NOMO-1 (cell line): ENCODE data around the gene MYOM3.
A peak's percentile ranks its signal among the peaks of the same experiment; 100 is the strongest.
"Not testable (repeated sequence)": the region's sequence is repeated elsewhere in the genome, so short reads cannot be mapped to it uniquely, and the experiment has no call there.

ENCODE experiments used
- DNase-seq, 2 experiments: peaks; one replicate each; lab custom pipeline; 2025; ENCODE audit not compliant: unreplicated experiment in 2 of 2; lab: John Stamatoyannopoulos, UW

The MYOM3 gene

GRCh38 chr1:24077278-24077978, 34.5 kb downstream of the MYOM3 start:
- DNase-seq, result no peak

DNA sequence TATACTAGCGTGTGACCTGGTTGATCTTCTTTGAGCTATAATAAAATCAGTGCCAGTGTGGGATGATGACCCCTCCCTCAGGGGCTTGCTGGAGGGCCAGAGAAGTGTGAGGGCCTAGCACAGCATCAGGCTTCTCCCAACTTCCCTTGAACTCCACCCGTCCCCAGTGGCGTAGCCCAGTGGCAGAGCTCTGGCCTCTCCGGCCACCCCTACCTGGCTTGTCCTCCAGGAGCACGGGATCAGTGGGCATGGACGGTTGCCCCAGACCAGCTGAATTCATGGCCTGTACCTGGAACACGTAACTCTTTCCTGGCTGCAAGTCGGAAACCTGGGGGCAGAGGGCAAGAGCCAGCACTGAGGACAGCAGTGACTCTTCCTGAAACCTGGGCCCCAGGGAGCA, 36.0 kb downstream of the MYOM3 start:
- no peak for DNase-seq

- no peak for DNase-seq
These were observed 36.4 kb downstream of the MYOM3 start for GRCh38 chr1:24075590-24075854.

DNA sequence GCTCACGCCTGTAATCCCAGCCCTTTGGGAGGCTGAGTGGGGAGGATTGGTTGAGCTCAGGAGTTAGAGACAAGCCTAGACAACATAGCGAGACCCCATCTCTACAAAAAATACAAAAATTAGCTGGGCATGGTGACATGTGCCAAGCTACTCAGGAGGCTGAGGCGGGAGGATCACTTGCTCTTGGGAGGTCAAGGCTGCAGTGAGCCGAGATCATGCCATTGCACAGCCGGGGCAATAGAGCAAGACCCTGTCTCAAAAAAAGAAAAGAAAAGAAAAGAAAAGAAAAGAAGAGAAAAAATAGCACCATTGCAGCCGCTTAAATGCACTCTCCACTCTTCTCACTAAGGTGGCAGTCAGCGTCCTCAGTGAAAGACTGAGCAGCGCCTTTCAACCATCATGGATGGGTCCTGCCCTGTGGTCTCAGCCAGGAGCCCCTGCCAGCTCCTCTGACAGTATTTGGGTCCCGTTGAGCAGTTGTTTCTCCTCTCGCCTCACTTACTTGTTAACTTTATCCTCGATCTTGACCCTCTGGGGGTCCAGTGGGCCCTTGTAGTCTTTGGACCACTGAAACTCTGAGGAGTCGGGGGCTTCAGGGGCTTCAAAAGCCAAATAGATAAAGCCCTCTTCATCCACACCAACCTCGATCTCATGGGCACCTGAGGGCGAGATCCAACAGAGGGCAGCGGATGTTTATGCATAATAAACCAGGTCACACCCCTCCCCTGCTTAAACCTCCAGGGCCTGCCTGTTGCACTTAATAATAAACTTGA, 36.9 kb downstream of the MYOM3 start:
- DNase-seq, result no peak

- no peak for DNase-seq
These were observed 37.7 kb downstream of the MYOM3 start for GRCh38 chr1:24074196-24074595.

DNA sequence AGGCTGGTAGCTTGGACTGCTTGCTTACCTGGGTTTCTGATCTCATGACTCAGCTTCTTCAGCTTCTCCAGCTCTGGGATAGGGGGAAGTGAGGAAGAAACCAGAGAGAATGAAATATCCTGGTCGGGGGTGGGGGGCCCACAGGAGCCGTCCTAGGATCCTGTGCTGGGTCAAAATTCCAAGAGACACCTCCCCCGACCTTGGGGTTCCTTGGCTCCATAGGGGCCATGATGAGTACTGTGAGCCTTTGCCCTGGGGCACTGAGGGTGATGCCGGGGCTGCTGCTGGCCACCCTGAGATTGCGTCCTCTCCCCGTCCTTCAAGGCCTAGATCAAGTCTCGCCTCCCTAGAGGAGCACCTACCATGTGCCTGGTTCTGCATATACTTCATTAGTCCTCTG, 40.0 kb downstream of the MYOM3 start:
- no peak for DNase-seq

- peak; percentile 59 to 60 for DNase-seq
These were observed 41.0 kb downstream of the MYOM3 start for GRCh38 chr1:24070821-24071393.

DNA sequence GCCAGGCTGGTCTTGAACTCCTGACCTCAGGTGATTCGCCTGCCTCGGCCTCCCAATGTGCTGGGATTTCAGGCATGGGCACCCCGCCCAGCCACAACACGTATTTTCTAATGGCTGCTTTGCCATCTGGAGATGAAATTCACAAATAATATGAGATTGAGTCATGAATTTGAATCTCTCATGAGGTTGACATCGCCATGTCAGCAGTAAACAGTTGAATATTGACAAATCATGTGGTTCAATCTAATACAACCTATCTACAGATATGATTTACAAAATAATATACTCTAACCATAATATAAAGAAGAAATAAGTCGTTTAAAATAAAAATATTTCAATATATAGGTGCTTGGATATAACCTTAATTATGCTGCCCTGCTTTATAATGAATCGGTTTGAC, 42.1 kb downstream of the MYOM3 start:
- DNase-seq, result no peak

DNA sequence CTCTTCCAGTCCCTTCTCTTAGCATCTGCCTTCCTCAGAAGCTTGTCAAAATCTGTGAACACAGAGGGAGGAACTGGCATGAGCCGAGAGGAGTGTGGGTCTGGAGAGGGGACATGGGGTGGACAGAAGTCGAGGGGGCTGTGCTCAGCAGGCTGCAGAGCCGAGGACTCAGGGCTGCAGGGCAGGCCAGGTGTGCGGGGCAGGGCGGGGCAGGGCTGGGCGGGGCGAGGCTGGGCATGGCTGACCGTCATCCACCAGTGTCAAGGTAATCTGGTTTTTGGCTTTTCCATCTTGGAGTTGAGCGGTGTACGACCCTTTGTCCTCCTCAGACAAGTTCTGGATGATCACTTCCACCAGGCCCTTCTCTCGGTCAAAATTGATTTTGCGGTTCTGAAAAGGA, 44.0 kb downstream of the MYOM3 start:
- DNase-seq, result no peak

- DNase-seq, result no peak
These were observed 46.6 kb downstream of the MYOM3 start for GRCh38 chr1:24065304-24065703.

- DNase-seq, result no peak
These were observed 49.7 kb downstream of the MYOM3 start for GRCh38 chr1:24062221-24062620.

DNA sequence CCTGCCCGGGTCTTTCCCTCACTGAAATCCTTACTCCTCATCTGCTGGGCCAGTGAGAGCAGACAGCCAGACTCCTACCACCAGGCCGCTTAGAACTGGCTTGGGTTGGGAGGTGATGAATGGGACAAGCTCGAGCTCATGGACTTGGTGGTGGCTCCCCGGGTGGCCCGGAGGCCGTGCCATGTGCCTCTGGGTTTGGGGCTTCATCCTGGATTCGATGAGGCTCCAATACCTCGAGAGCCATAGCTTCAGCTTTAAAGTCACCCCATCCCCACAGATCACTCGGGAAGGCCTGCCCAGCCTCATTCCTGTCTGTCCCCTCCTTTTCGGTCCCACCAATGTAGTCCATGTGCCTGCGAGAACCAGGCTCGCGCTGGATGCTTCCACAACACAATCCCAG, 51.5 kb downstream of the MYOM3 start:
- DNase-seq, result no peak

GRCh38 chr1:24058671-24059455, 53.1 kb downstream of the MYOM3 start:
- DNase-seq, result no peak

GRCh38 chr1:24057171-24057570, 54.8 kb downstream of the MYOM3 start:
- no peak for DNase-seq

DNA sequence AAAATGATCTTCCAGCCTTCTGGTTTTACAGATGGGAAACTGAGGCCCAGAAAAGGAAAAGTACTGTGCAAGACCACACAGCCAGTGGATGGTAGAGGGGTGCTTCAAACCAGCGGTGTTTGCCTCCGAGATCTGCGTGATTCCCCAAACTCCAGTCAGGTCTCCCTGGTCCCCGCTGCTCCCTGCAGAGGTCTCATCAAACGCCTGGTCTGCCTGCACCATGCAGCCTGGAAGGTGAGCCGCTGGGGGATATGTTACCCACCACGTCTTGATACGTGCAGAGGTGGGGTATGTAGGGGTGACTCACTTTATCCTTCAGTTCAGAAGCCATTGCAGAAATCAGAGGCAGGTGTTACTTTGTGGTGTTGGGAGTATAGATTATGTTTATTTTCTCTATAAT, 56.3 kb downstream of the MYOM3 start:
- no peak for DNase-seq

- no peak for DNase-seq
These were observed 59.7 kb downstream of the MYOM3 start for GRCh38 chr1:24052220-24052619.

DNA sequence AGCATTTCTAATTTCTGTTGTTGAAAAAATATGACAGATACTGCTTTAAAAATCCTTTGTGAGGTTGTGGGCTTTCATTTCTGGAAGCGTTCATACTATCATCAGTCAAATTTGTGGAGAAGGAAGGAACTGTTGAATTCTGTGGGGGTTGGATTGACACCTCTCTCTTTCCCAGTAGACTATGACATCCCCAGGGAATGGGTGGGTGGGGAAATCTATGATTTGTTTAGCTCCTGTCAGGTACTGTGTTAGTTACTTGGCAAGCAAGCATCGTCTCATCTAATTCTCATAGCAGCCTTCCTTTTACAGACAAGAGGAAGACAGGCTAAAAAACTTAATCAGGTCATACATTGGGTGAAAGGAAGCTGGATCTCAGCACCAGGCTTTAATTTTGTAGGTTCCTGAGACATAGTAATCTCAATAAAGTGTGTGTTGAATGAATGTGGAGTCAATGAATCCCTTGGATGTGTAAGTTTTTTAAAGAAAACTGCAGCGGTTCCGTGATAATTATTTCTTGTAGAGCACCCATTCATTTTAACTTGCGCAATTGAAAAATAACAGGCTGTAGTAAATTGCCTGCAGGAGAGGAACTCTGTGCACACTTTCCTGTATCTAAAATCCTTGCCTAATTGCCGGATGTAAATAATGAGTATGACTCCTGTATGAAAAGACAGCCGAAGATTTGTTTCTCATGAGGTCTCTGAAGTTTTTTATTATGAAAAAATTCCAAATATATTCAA, 60.6 kb downstream of the MYOM3 start:
- DNase-seq, result peak; percentile 58 to 82

DNA sequence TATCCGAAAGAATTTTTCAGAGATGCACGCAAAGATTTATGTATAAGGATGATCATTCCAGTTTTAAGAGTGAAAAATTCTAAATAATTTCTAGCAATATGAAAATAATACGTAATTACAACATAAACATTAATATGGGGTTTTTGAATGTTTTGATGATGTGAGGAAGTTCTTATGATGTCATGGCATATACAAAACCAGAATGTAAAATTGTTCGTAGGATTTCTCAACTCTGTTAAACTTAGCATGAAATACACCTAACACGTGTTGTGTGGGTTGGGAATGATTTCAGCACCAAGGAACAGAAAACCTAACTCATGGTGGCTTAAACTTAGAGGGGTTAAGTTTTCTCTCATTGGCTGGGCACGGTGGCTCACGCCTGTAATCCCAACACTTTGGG, 62.2 kb downstream of the MYOM3 start:
- no peak for DNase-seq

GRCh38 chr1:24048894-24049293, 63.0 kb downstream of the MYOM3 start:
- DNase-seq, result not testable (repeated sequence)

GRCh38 chr1:24048205-24048869, 63.6 kb downstream of the MYOM3 start:
- no peak for DNase-seq
